Measurements from ENCODE around the gene DLD. TPM values are rescaled to one million over a fixed set of nuclear protein-coding genes. Genes with fewer than 3 reads are reported as not detected.

DLD gene
- total and polyA plus RNA-seq, 9 of the 15 experiments (the other 6 are each of a cell fraction or from before 2014, with no cell fraction given), result 130 to 639 (median 247) TPM

DNA sequence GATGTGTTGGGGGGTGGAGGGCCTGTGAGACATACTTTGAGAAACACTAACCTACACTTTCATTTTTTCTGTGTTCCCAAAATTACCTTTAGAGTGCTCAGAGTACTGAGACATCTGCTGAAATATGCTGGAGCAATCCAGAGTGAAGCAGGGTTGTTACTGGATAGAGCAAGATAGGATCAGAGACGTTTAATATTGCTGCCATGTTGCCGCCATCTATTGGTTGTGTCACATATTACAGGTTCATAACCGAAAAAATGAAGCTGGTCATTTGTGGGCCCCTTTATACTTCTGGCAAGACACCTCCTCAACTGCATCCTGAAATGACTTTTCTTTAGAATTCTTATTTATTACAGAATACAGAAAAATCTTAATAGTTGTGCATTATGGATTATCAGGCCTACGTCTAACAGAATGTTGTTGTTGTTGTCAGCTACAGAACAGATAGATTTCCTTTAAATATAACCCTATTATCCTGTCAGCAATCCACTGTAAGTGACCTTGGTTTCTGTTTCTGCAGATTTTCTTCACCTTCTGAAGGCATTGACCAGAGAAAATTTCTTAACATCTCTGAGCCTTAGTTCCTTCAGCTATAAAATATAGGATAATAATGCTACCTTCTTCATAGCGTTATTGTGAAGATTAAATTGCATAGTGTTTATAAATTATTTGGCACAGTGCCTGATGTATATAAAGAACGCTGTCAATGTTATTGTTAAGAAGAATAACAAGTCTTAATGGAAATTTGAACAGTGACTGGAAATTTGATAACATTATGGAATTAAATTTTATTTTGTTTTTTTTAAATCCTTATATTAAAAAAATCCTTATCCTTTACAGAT lies 16.2 kb upstream of the DLD start:
- DNase-seq (ENCODE audit: extremely low read depth in 1 of 4, low spot score in 3 of 4), result peak; percentile 74 to 84 (median 78)
- no peak overlapping the region for H3K4me2 ChIP-seq (ENCODE audit: insufficient read depth, low read length)
- intact Hi-C loops (cut with micrococcal nuclease), result loop anchor here (1.0 to 10.0 kb wide), 7 partner anchors 98 to 1080 kb away; partner anchors contain the start of gene BCAP29
- H3K9me1 ChIP-seq (ENCODE audit: control insufficient read depth, insufficient read depth, low read length), result no peaks in the 10 kb centered on the region
- no peaks in the 10 kb centered on the region for H3K4me1 ChIP-seq (replicated peaks in 1 of 2; ENCODE audit: control insufficient read depth in 2 of 2, insufficient read depth in 2 of 2, low read length in 2 of 2)
- H3K9ac ChIP-seq (ENCODE audit: insufficient read depth in 1 of 2, low read depth in 2 of 2, low read length in 2 of 2), result no peak overlapping the region
- no peak overlapping the region for H3K27ac ChIP-seq (ENCODE audit: extremely low read depth, low read depth, low read length)
- H2AFZ ChIP-seq (ENCODE audit: low read depth, low read length), result no peak overlapping the region
- H3K79me2 ChIP-seq (ENCODE audit: control insufficient read depth, insufficient read depth, low read length), result no peaks in the 10 kb centered on the region
- ChIA-PET POLR2A (interaction anchor here (0.6 to 1.2 kb wide), 6 partner anchors 15 to 1043 kb away, joined by 3 to 9 read pairs (median 3); partner anchors contain the start of gene CBLL1), CTCF (ENCODE audit: low intra/inter-chr PET ratio) (interaction anchor here (0.7 to 3.0 kb wide), 8 partner anchors 83 to 928 kb away, joined by 3 to 14 read pairs (median 3); partner anchors contain the start of gene CBLL1)
- in situ Hi-C loops (cut with MboI), result loop anchor here (5.0 to 10.0 kb wide), 3 partner anchors 130 to 688 kb away; partner anchors contain the start of gene CBLL1
- no peak overlapping the region for H3K4me3 ChIP-seq
- no peaks in the 10 kb centered on the region for H4K20me1 ChIP-seq (replicated peaks; ENCODE audit: control insufficient read depth, insufficient read depth, low read length)
- ATAC-seq, result peak; percentile 90
- WGBS (ENCODE audit: insufficient coverage, low coverage, missing lambda C conversion rate), result 18% methylated on average over 6 of the region's 6 CpGs
- FAIRE-seq, result peak; percentile 90
- H3K9me3 ChIP-seq (replicated peaks; ENCODE audit: control insufficient read depth, insufficient read depth, low read depth, low read length), result no peaks in the 10 kb centered on the region
- no TSS peak for BruUV-seq (replicated peaks)
- no peaks in the 10 kb centered on the region for H3K36me3 ChIP-seq (ENCODE audit: control insufficient read depth, insufficient read depth, low read length)
- no peaks in the 10 kb centered on the region for H3K27me3 ChIP-seq (ENCODE audit: control insufficient read depth in 2 of 2, insufficient read depth in 2 of 2, low read length in 2 of 2)
- TF ChIP-seq RAD21 (CRISPR knock-in tag; conservative IDR thresholded peaks at IDR 0.05 in 1 of 2, IDR thresholded peaks at IDR 0.05 in 1 of 2), result peak; percentile 91 to 94
- TF ChIP-seq GATA2 (CRISPR knock-in tag; IDR thresholded peaks at IDR 0.05), result peak; percentile 97
- peak; percentile 33; the same call in 1 of the 2 replicates for TF ChIP-seq ZNF24 (IDR thresholded peaks at IDR 0.05)
- peak; percentile 50; the same call in 1 of the 2 replicates for TF ChIP-seq JUND (IDR thresholded peaks at IDR 0.05; ENCODE audit: borderline replicate concordance, low read depth, low read length)
- peak; percentile 12; the same call in 1 of the 3 replicates for TF ChIP-seq JUND (tag; IDR thresholded peaks at IDR 0.05; ENCODE audit: borderline replicate concordance, low read depth, low read length)
- peak in 1 of 2 experiments; percentile 51; a peak in 1 of 4 replicates for TF ChIP-seq RCOR1 (IDR thresholded peaks at IDR 0.05; ENCODE audit: borderline replicate concordance in 1 of 2, low read depth in 2 of 2, low read length in 2 of 2)
- TF ChIP-seq SMC3 (conservative IDR thresholded peaks at IDR 0.05; ENCODE audit: insufficient read depth, low read depth, low read length), result peak; percentile 79
- TF ChIP-seq L3MBTL2 (IDR thresholded peaks at IDR 0.05), result 0 out of 2 replicates have a peak, but pooled peaks have one; percentile 11
- TF ChIP-seq KLF16 (IDR thresholded peaks at IDR 0.05), result peak; percentile 56; the same call in 1 of the 2 replicates
- TF ChIP-seq POLR2H (tag; IDR thresholded peaks at IDR 0.05; ENCODE audit: low read depth), result peak; percentile 49; the same call in 1 of the 2 replicates
- 0 out of 2 replicates have a peak, but pooled peaks have one; percentile 33 for TF ChIP-seq SP1 (CRISPR knock-in tag; IDR thresholded peaks at IDR 0.05)
- peak in 1 of 2 experiments; percentile 31; a peak in 1 of 4 replicates for TF ChIP-seq MAZ (CRISPR knock-in tag; conservative IDR thresholded peaks at IDR 0.05 in 1 of 2, IDR thresholded peaks at IDR 0.05 in 1 of 2)
- TF ChIP-seq, protein P1, sequence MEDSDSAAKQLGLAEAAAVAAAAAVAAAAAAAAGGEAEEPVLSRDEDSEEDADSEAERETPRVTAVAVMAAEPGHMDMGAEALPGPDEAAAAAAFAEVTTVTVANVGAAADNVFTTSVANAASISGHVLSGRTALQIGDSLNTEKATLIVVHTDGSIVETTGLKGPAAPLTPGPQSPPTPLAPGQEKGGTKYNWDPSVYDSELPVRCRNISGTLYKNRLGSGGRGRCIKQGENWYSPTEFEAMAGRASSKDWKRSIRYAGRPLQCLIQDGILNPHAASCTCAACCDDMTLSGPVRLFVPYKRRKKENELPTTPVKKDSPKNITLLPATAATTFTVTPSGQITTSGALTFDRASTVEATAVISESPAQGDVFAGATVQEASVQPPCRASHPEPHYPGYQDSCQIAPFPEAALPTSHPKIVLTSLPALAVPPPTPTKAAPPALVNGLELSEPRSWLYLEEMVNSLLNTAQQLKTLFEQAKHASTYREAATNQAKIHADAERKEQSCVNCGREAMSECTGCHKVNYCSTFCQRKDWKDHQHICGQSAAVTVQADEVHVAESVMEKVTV (CRISPR knock-in tag; IDR thresholded peaks at IDR 0.05), result peak; percentile 93
- no peak for TF ChIP-seq CEBPG (CRISPR knock-in tag; IDR thresholded peaks at IDR 0.05)
- TF ChIP-seq CEBPG (tag; conservative IDR thresholded peaks at IDR 0.05 in 1 of 2, IDR thresholded peaks at IDR 0.05 in 1 of 2), result peak; percentile 9 to 52; a peak in 1 of 4 replicates
- peak; percentile 87 for TF ChIP-seq CC2D1A (IDR thresholded peaks at IDR 0.05)
- TF ChIP-seq, protein P2, sequence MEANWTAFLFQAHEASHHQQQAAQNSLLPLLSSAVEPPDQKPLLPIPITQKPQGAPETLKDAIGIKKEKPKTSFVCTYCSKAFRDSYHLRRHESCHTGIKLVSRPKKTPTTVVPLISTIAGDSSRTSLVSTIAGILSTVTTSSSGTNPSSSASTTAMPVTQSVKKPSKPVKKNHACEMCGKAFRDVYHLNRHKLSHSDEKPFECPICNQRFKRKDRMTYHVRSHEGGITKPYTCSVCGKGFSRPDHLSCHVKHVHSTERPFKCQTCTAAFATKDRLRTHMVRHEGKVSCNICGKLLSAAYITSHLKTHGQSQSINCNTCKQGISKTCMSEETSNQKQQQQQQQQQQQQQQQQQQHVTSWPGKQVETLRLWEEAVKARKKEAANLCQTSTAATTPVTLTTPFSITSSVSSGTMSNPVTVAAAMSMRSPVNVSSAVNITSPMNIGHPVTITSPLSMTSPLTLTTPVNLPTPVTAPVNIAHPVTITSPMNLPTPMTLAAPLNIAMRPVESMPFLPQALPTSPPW (CRISPR knock-in tag; IDR thresholded peaks at IDR 0.05), result peak; percentile 29; the same call in 1 of the 2 replicates
